ENCODE data around the gene PKP1. TPM values are rescaled to one million over a fixed set of nuclear protein-coding genes. Genes with fewer than 3 reads are reported as not detected.

Gene PKP1
- total and polyA plus RNA-seq, 2 of the 4 experiments (the other 2 are of a cell fraction) = 0.18 to 0.36 TPM

DNA sequence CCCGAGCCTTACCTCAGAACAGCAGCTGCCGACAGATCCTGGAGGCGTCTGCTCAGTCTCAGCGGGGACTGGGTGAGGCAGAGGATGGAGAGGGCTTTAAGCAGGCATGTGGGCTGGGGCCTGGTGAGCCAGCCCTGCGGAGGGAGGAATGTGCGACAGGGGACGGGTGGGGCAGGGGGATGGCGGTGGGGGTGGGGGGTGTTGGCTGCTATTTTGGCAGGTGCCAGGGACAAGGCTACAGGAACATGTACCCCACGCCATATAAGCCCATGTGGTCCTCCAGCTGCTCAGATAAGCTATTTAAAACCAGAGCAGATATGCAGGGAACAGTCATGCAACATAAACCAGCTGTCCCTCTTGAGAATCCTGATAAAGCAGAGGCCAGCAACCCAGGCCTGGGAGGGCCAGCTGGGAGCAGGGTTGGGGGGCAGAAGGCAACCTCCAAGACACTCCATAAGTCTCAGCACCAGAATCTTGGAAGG lies 94.3 kb downstream of the PKP1 start, which contains the start of gene TNNT2:
Gene TNNT2 (minus strand): TSS at position 70 of the 482 bp plus-strand sequence. CDS start 4,426 bp downstream, outside the sequence.
- peak within 1 kb of the TSS; percentile 40; the same call in 1 of the 2 replicates for H3K14ac ChIP-seq (replicated peaks; ENCODE audit: low read depth, low read length)
- peak; percentile 40 for ATAC-seq (ENCODE audit: low read depth)
- ChIA-PET CTCF (no interaction called here), POLR2A (ENCODE audit: unreplicated experiment) (no interaction called here)
- H3K23ac ChIP-seq (ENCODE audit: low read depth, low read length) = no peak within 1 kb of the TSS
- H3K4me2 ChIP-seq (ENCODE audit: low read depth, low read length) = no peak within 1 kb of the TSS
- no peak within 1 kb of the TSS for H2BK5ac ChIP-seq (ENCODE audit: low read depth, low read length, poor library complexity, severe bottlenecking)
- H2AFZ ChIP-seq (replicated peaks; ENCODE audit: low read length, poor library complexity) = peak within 1 kb of the TSS; percentile 60
- no peak within 1 kb of the TSS for H3K18ac ChIP-seq (ENCODE audit: low read depth, low read length)
- H3K9me3 ChIP-seq (ENCODE audit: control insufficient read depth, insufficient read depth, low read length) = no peaks in the 10 kb centered on the region; the same call in 1 of the 2 replicates
- H2BK20ac ChIP-seq (ENCODE audit: low read depth, low read length) = no peak within 1 kb of the TSS
- WGBS, 2 experiments (ENCODE audit: extremely low coverage in 2 of 2, insufficient read length in 1 of 2) = no CpG with 5 or more reads among the region's 9 CpGs
- H3K27ac ChIP-seq (ENCODE audit: insufficient read depth, low read length) = no peak within 1 kb of the TSS
- H3K27me3 ChIP-seq (ENCODE audit: control insufficient read depth, insufficient read depth, low read length) = peaks cover 34% of the 10 kb centered on the region
- peaks cover 11% of the 10 kb centered on the region; the same call in 1 of the 2 replicates for H3K4me1 ChIP-seq (ENCODE audit: control insufficient read depth, insufficient read depth, low read length)
- H4K5ac ChIP-seq (ENCODE audit: low read depth, low read length) = no peak within 1 kb of the TSS
- peak; percentile 28 for DNase-seq
- no peak within 1 kb of the TSS for H3K4me3 ChIP-seq (ENCODE audit: insufficient read depth, low read depth, low read length)
- no peak within 1 kb of the TSS for H3K9ac ChIP-seq (ENCODE audit: low read depth, low read length)
- no peaks in the 10 kb centered on the region for H3K79me1 ChIP-seq (ENCODE audit: low read depth in 1 of 2, low read length in 2 of 2)
- no peak within 1 kb of the TSS for H2BK120ac ChIP-seq (ENCODE audit: low read depth, low read length)
- intact Hi-C loops (cut with micrococcal nuclease) (no loop called here), dilution Hi-C loops (cut with HindIII; ENCODE audit: low sequenced_read_pairs, unreplicated experiment) (no loop called here), in situ Hi-C loops (cut with MboI; ENCODE audit: low sequenced_read_pairs) (no loop called here)
- H2BK15ac ChIP-seq (ENCODE audit: low read depth, low read length) = no peak within 1 kb of the TSS; the same call in 2 of the 3 replicates
- no peak within 1 kb of the TSS for H4K8ac ChIP-seq (ENCODE audit: low read depth in 2 of 2, low read length in 2 of 2)
- H3K4ac ChIP-seq (ENCODE audit: low read depth, low read length) = no peak within 1 kb of the TSS
- no peaks in the 10 kb centered on the region for H3K36me3 ChIP-seq (ENCODE audit: control insufficient read depth, insufficient read depth, low read length)
- no peak within 1 kb of the TSS for H3K56ac ChIP-seq (ENCODE audit: extremely low read depth, insufficient read depth, low read length)
- BruUV-seq (replicated peaks) = no TSS peak
- no peak within 1 kb of the TSS; the same call in 1 of the 2 replicates for H4K91ac ChIP-seq (ENCODE audit: insufficient read depth, low read depth, low read length)
- no peak for TF ChIP-seq MAZ (IDR thresholded peaks at IDR 0.05; ENCODE audit: borderline replicate concordance, low read depth, low read length)
- no peak for TF ChIP-seq RFX5 (IDR thresholded peaks at IDR 0.05; ENCODE audit: low read depth, low read length)
- no peak for TF ChIP-seq RCOR1 (IDR thresholded peaks at IDR 0.05; ENCODE audit: insufficient replicate concordance, low read length)
- TF ChIP-seq, protein P1, sequence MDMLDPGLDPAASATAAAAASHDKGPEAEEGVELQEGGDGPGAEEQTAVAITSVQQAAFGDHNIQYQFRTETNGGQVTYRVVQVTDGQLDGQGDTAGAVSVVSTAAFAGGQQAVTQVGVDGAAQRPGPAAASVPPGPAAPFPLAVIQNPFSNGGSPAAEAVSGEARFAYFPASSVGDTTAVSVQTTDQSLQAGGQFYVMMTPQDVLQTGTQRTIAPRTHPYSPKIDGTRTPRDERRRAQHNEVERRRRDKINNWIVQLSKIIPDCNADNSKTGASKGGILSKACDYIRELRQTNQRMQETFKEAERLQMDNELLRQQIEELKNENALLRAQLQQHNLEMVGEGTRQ (IDR thresholded peaks at IDR 0.05; ENCODE audit: low read depth, low read length) = no peak
- no peak for TF ChIP-seq FOS (IDR thresholded peaks at IDR 0.05; ENCODE audit: low read depth, low read length)
- TF ChIP-seq, protein P2, sequence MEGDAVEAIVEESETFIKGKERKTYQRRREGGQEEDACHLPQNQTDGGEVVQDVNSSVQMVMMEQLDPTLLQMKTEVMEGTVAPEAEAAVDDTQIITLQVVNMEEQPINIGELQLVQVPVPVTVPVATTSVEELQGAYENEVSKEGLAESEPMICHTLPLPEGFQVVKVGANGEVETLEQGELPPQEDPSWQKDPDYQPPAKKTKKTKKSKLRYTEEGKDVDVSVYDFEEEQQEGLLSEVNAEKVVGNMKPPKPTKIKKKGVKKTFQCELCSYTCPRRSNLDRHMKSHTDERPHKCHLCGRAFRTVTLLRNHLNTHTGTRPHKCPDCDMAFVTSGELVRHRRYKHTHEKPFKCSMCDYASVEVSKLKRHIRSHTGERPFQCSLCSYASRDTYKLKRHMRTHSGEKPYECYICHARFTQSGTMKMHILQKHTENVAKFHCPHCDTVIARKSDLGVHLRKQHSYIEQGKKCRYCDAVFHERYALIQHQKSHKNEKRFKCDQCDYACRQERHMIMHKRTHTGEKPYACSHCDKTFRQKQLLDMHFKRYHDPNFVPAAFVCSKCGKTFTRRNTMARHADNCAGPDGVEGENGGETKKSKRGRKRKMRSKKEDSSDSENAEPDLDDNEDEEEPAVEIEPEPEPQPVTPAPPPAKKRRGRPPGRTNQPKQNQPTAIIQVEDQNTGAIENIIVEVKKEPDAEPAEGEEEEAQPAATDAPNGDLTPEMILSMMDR (conservative IDR thresholded peaks at IDR 0.05; ENCODE audit: low read depth, low read length) = no peak
- H2AK5ac ChIP-seq (ENCODE audit: low read depth, low read length) = no peak within 1 kb of the TSS
- no peaks in the 10 kb centered on the region for H3K9me1 ChIP-seq (ENCODE audit: insufficient read depth, low read length)
- H4K20me1 ChIP-seq (ENCODE audit: insufficient read depth, low read length) = no peaks in the 10 kb centered on the region
- no peak within 1 kb of the TSS for H2AK9ac ChIP-seq (replicated peaks; ENCODE audit: low read depth, low read length, poor library complexity)

Measured in IMR-90 (cell line).